ENCODE results near the gene NOS1AP. TPM values are rescaled to one million over a fixed set of nuclear protein-coding genes. Genes with fewer than 3 reads are reported as not detected.

The NOS1AP gene
- total RNA-seq, 1 experiment from 2014 or later = 5.3 TPM

DNA sequence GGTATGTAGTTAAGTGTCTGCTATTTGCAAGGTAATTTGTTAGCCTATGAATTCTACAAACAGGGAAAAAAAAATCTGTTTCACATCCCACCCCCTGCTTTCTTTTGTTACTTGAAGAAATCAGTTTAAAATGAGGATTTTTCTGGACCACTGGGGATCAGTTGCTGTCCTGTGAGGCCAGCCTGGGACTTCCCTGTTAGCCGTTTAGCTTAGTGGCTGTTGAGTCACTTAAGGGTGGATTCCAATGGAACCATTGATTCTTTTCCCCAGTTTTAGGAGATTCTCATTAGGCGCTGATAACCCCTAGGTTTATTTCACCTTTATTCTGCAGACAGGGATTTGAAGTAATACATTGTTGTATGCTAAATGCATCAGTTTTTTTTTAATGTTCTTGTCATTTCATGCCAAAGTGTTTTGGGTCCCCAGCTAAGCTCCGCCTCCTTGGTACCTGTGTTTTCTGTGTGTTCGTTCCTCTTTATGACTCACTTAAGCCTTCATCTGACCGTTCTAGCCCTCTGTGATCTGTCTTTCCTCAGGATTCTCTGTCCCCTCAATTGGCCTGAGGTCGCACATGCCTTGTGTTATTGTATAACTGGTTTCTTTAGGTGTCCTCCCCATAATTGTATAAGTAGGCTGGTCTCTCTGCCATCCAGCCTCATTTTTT is 59.3 kb downstream of the NOS1AP start (continued):
- TF ChIP-seq, protein P1, sequence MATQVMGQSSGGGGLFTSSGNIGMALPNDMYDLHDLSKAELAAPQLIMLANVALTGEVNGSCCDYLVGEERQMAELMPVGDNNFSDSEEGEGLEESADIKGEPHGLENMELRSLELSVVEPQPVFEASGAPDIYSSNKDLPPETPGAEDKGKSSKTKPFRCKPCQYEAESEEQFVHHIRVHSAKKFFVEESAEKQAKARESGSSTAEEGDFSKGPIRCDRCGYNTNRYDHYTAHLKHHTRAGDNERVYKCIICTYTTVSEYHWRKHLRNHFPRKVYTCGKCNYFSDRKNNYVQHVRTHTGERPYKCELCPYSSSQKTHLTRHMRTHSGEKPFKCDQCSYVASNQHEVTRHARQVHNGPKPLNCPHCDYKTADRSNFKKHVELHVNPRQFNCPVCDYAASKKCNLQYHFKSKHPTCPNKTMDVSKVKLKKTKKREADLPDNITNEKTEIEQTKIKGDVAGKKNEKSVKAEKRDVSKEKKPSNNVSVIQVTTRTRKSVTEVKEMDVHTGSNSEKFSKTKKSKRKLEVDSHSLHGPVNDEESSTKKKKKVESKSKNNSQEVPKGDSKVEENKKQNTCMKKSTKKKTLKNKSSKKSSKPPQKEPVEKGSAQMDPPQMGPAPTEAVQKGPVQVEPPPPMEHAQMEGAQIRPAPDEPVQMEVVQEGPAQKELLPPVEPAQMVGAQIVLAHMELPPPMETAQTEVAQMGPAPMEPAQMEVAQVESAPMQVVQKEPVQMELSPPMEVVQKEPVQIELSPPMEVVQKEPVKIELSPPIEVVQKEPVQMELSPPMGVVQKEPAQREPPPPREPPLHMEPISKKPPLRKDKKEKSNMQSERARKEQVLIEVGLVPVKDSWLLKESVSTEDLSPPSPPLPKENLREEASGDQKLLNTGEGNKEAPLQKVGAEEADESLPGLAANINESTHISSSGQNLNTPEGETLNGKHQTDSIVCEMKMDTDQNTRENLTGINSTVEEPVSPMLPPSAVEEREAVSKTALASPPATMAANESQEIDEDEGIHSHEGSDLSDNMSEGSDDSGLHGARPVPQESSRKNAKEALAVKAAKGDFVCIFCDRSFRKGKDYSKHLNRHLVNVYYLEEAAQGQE (IDR thresholded peaks at IDR 0.05; ENCODE audit: low read depth) = no peak
- TF ChIP-seq CTCF (IDR thresholded peaks at IDR 0.05 in 2 of 3, conservative IDR thresholded peaks at IDR 0.05 in 1 of 3; ENCODE audit: borderline replicate concordance in 1 of 3, insufficient read depth in 1 of 3, low read depth in 2 of 3, low read length in 2 of 3) (no peak), ELF1 (IDR thresholded peaks at IDR 0.05; ENCODE audit: borderline replicate concordance, low read depth) (no peak), CBX3 (IDR thresholded peaks at IDR 0.05; ENCODE audit: low read depth) (peak; percentile 80; the same call in 1 of the 2 replicates), ZBTB33 (IDR thresholded peaks at IDR 0.05; ENCODE audit: extremely low read depth, insufficient replicate concordance, low read length) (no peak), TCF7L2 (IDR thresholded peaks at IDR 0.05; ENCODE audit: borderline replicate concordance, extremely low read depth, insufficient read depth, insufficient read length) (no peak), SIN3A (IDR thresholded peaks at IDR 0.05; ENCODE audit: low read depth) (peak; percentile 53; the same call in 1 of the 2 replicates), POLR2A (IDR thresholded peaks at IDR 0.05; ENCODE audit: borderline replicate concordance, extremely low read depth, insufficient read depth, insufficient read length) (no peak), ZNF274 (IDR thresholded peaks at IDR 0.05; ENCODE audit: low read depth, low read length) (no peak)
- TF ChIP-seq, protein P2, sequence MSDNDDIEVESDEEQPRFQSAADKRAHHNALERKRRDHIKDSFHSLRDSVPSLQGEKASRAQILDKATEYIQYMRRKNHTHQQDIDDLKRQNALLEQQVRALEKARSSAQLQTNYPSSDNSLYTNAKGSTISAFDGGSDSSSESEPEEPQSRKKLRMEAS (IDR thresholded peaks at IDR 0.05) = 0 out of 2 replicates have a peak, but pooled peaks have one; percentile 37
